GM23338 (cell line): ENCODE data around the gene RABL6. TPM values are rescaled to one million over a fixed set of nuclear protein-coding genes. Genes with fewer than 3 reads are reported as not detected.

Experiments
- ATAC-seq: fragments of 200-7000 bp; cut with Tn5 transposase; 3 replicates; pipeline ENCODE4 v1.9.1; 2020
- DNase-seq: peaks from one replicate; pipeline ENCODE4 v3.0.0-alpha.2; 2015; ENCODE audit warnings: low spot score
- H2AFZ ChIP-seq: fragments of 200-600 bp; sonication (generic); 2 replicates; pipeline ENCODE4 v1.8.0; 2016; ENCODE audit warnings: antibody characterized with exemption, mild to moderate bottlenecking, moderate library complexity
- H3F3A ChIP-seq: fragments of 200-600 bp; sonication (generic); replicated peaks from 2 replicates; pipeline ENCODE4 v1.8.0; 2017; ENCODE audit warnings: antibody characterized with exemption, mixed run types, low read depth
- H3K27ac ChIP-seq: fragments of 200-600 bp; sonication (generic); 2 replicates; pipeline ENCODE4 v1.6.1; 2016; ENCODE audit warnings: low read depth
- H3K27me3 ChIP-seq: fragments of 200-600 bp; sonication (generic); 2 replicates; pipeline ENCODE4 v1.8.0; 2016; ENCODE audit warnings: mild to moderate bottlenecking, mixed run types, moderate library complexity; ENCODE audit not compliant: insufficient read depth
- H3K36me3 ChIP-seq: fragments of 200-600 bp; sonication (generic); 2 replicates; pipeline ENCODE4 v1.8.0; 2016; ENCODE audit warnings: mild to moderate bottlenecking; ENCODE audit not compliant: insufficient read depth
- H3K4me1 ChIP-seq: fragments of 200-600 bp; sonication (generic); 2 replicates; pipeline ENCODE4 v1.8.0; 2016; ENCODE audit warnings: mild to moderate bottlenecking, moderate library complexity; ENCODE audit not compliant: insufficient read depth
- H3K4me2 ChIP-seq: fragments of 200-600 bp; sonication (generic); 2 replicates; pipeline ENCODE4 v1.7.1; 2017; ENCODE audit warnings: mixed run types
- H3K4me3 ChIP-seq: fragments of 200-600 bp; sonication (generic); 2 replicates; pipeline ENCODE4 v1.6.1; 2016; ENCODE audit warnings: mixed run types
- H3K79me2 ChIP-seq: fragments of 200-600 bp; sonication (generic); replicated peaks from 2 replicates; pipeline ENCODE4 v1.8.0; 2017; ENCODE audit warnings: mild to moderate bottlenecking; ENCODE audit not compliant: insufficient read depth
- H3K9me2 ChIP-seq: fragments of 200-600 bp; sonication (generic); 2 replicates; pipeline ENCODE4 v1.8.0; 2017; ENCODE audit not compliant: insufficient read depth
- H4K20me1 ChIP-seq: fragments of 200-600 bp; sonication (generic); replicated peaks from 2 replicates; pipeline ENCODE4 v1.8.0; 2017; ENCODE audit warnings: mild to moderate bottlenecking; ENCODE audit not compliant: insufficient read depth
- H3K27ac Mint-ChIP-seq: 2 replicates; pipeline ENCODE4 v1.8.0; 2020; ENCODE audit warnings: inconsistent platforms, mild to moderate bottlenecking, moderate library complexity, mixed read lengths
- H3K27me3 Mint-ChIP-seq: 3 replicates; pipeline ENCODE4 v1.8.0; 2022; ENCODE audit warnings: low read depth, mild to moderate bottlenecking, moderate library complexity, mixed read lengths, inconsistent platforms; ENCODE audit not compliant: insufficient read depth, poor library complexity
- H3K36me3 Mint-ChIP-seq: 3 replicates; pipeline ENCODE4 v1.8.0; 2021; ENCODE audit warnings: low read depth, mild to moderate bottlenecking, inconsistent platforms, moderate library complexity, mixed read lengths
- H3K4me1 Mint-ChIP-seq: 3 replicates; pipeline ENCODE4 v1.8.0; 2020; ENCODE audit warnings: mild to moderate bottlenecking, inconsistent platforms, mixed read lengths
- H3K4me3 Mint-ChIP-seq: 3 replicates; pipeline ENCODE4 v1.8.0; 2021; ENCODE audit warnings: moderate library complexity, mild to moderate bottlenecking, inconsistent platforms, mixed read lengths
- H3K9me3 Mint-ChIP-seq: 3 replicates; pipeline ENCODE4 v1.8.0; 2020; ENCODE audit warnings: moderate library complexity, mild to moderate bottlenecking, inconsistent platforms, mixed read lengths
- CREB1 ChIP-seq: fragments of 250-450 bp; sonication (Bioruptor Pico); IDR thresholded peaks from 2 replicates; pipeline ENCODE4 v1.5.0; 2020; ENCODE audit warnings: low read depth, mild to moderate bottlenecking, moderate library complexity
- EZH2 ChIP-seq: fragments of 200-600 bp; sonication (generic); IDR thresholded peaks from one replicate; pipeline ENCODE4 v1.8.0; 2017; ENCODE audit warnings: antibody characterized with exemption, mild to moderate bottlenecking, low read depth; ENCODE audit not compliant: unreplicated experiment
- EZH2phosphoT487 ChIP-seq: fragments of 200-600 bp; sonication (generic); IDR thresholded peaks from one replicate; pipeline ENCODE4 v1.8.1; 2018; ENCODE audit warnings: antibody characterized with exemption; ENCODE audit not compliant: unreplicated experiment
- JUNB ChIP-seq: IDR thresholded peaks from one replicate; pipeline ENCODE4 v1.6.1; 2016; ENCODE audit warnings: antibody characterized with exemption; ENCODE audit not compliant: unreplicated experiment
- NANOG ChIP-seq: IDR thresholded peaks from 2 replicates; pipeline ENCODE4 v1.6.1; 2016; ENCODE audit warnings: antibody characterized with exemption, borderline replicate concordance
- POLR2AphosphoS5 ChIP-seq: IDR thresholded peaks from 2 replicates; pipeline ENCODE4 v1.6.1; 2016; ENCODE audit warnings: antibody characterized with exemption, low read depth
- STAT1 ChIP-seq: IDR thresholded peaks from one replicate; pipeline ENCODE4 v1.6.1; 2016; ENCODE audit warnings: antibody characterized with exemption; ENCODE audit not compliant: unreplicated experiment
- ZNF114 ChIP-seq: fragments of 250-450 bp; sonication (Bioruptor Pico); IDR thresholded peaks from 2 replicates; pipeline ENCODE4 v1.5.0; 2020; ENCODE audit warnings: mild to moderate bottlenecking, moderate library complexity
- ZNF331 ChIP-seq: fragments of 250-450 bp; sonication (Bioruptor Pico); IDR thresholded peaks from 2 replicates; pipeline ENCODE4 v1.5.0; 2020; ENCODE audit warnings: low read depth, mild to moderate bottlenecking, moderate library complexity
- polyA plus RNA-seq: library from polyadenylated mRNA; unstranded; fragments of >200 nt; fragmentation: Nextera tagmentation; extraction: Ambion mirVana; gene quantifications from 2 replicates; pipeline ENCODE4 v1.2.1, GENCODE V29; 2016
- total RNA-seq: library from RNA; depleted of rRNA; stranded (reverse); fragments of >200 nt; shearing (Covaris generic); gene quantifications from 2 replicates; pipeline ENCODE4 v1.2.3, GENCODE V29; 2014
- TF ChIP-seq, protein P1 (sequence below), 2 experiments: fragments of 200-600 bp in 1 of 2; sonication (generic) in 1 of 2; conservative IDR thresholded peaks; 2 replicates each; pipeline versions ENCODE4 v1.5.1 to v1.6.1; 2016 to 2017; ENCODE audit warnings: antibody characterized with exemption in 2 of 2, low read depth in 2 of 2, mild to moderate bottlenecking in 2 of 2, moderate library complexity in 1 of 2
- TF ChIP-seq, protein P2 (sequence below): IDR thresholded peaks from one replicate; pipeline ENCODE4 v1.6.1; 2018; ENCODE audit warnings: antibody characterized with exemption; ENCODE audit not compliant: unreplicated experiment
- TF ChIP-seq, protein P3 (sequence below): IDR thresholded peaks from 2 replicates; pipeline ENCODE4 v1.6.1; 2016; ENCODE audit warnings: antibody characterized with exemption
- TF ChIP-seq, protein P4 (sequence below): fragments of 250-450 bp; sonication (Bioruptor Pico); IDR thresholded peaks from 2 replicates; pipeline ENCODE4 v1.5.0; 2020; ENCODE audit warnings: mild to moderate bottlenecking, moderate library complexity

RABL6 gene
- total and polyA plus RNA-seq, 2 experiments from 2014 or later, result 59.1 to 127 TPM

DNA sequence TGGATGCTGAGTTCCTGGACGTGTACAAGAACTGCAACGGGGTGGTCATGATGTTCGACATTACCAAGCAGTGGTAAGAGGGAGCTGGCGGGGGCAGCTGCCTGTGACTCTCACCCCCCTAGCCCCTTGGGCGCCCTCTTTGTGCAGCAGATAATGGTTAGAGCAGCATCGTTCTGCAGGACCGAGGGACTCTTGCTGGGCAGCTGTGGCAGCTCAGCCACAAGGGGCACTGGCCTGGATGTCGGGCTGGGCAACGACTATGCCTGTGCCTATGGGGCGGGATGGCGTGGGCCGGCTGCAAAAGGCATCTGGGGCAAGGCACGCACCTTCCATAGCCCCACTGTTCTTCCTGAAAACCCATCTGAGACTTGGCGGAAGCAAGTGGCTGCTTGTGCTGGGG is 21.7 kb downstream of the RABL6 start:
- Mint-ChIP-seq H3K9me3 (no peaks in the 10 kb centered on the region; the same call in 2 of the 3 replicates), H3K4me3 (no peak overlapping the region), H3K27me3 (peaks cover 8% of the 10 kb centered on the region), H3K4me1 (no peaks in the 10 kb centered on the region), H3K27ac (no peak overlapping the region), H3K36me3 (peaks cover 41% of the 10 kb centered on the region)
- DNase-seq, result no peak
- no peaks in the 10 kb centered on the region for H3K4me1 ChIP-seq
- TF ChIP-seq POLR2AphosphoS5 (no peak), EZH2phosphoT487 (no peak), STAT1 (no peak), JUNB (no peak), NANOG (no peak), EZH2 (no peak), CREB1 (CRISPR knock-in tag) (no peak), ZNF114 (no peak), ZNF331 (CRISPR knock-in tag) (no peak)
- TF ChIP-seq, protein P1, sequence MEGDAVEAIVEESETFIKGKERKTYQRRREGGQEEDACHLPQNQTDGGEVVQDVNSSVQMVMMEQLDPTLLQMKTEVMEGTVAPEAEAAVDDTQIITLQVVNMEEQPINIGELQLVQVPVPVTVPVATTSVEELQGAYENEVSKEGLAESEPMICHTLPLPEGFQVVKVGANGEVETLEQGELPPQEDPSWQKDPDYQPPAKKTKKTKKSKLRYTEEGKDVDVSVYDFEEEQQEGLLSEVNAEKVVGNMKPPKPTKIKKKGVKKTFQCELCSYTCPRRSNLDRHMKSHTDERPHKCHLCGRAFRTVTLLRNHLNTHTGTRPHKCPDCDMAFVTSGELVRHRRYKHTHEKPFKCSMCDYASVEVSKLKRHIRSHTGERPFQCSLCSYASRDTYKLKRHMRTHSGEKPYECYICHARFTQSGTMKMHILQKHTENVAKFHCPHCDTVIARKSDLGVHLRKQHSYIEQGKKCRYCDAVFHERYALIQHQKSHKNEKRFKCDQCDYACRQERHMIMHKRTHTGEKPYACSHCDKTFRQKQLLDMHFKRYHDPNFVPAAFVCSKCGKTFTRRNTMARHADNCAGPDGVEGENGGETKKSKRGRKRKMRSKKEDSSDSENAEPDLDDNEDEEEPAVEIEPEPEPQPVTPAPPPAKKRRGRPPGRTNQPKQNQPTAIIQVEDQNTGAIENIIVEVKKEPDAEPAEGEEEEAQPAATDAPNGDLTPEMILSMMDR (conservative IDR thresholded peaks at IDR 0.05; ENCODE audit: low read depth in 2 of 2), result no peak
- TF ChIP-seq, protein P2, sequence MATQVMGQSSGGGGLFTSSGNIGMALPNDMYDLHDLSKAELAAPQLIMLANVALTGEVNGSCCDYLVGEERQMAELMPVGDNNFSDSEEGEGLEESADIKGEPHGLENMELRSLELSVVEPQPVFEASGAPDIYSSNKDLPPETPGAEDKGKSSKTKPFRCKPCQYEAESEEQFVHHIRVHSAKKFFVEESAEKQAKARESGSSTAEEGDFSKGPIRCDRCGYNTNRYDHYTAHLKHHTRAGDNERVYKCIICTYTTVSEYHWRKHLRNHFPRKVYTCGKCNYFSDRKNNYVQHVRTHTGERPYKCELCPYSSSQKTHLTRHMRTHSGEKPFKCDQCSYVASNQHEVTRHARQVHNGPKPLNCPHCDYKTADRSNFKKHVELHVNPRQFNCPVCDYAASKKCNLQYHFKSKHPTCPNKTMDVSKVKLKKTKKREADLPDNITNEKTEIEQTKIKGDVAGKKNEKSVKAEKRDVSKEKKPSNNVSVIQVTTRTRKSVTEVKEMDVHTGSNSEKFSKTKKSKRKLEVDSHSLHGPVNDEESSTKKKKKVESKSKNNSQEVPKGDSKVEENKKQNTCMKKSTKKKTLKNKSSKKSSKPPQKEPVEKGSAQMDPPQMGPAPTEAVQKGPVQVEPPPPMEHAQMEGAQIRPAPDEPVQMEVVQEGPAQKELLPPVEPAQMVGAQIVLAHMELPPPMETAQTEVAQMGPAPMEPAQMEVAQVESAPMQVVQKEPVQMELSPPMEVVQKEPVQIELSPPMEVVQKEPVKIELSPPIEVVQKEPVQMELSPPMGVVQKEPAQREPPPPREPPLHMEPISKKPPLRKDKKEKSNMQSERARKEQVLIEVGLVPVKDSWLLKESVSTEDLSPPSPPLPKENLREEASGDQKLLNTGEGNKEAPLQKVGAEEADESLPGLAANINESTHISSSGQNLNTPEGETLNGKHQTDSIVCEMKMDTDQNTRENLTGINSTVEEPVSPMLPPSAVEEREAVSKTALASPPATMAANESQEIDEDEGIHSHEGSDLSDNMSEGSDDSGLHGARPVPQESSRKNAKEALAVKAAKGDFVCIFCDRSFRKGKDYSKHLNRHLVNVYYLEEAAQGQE, result no peak
- TF ChIP-seq, protein P3, sequence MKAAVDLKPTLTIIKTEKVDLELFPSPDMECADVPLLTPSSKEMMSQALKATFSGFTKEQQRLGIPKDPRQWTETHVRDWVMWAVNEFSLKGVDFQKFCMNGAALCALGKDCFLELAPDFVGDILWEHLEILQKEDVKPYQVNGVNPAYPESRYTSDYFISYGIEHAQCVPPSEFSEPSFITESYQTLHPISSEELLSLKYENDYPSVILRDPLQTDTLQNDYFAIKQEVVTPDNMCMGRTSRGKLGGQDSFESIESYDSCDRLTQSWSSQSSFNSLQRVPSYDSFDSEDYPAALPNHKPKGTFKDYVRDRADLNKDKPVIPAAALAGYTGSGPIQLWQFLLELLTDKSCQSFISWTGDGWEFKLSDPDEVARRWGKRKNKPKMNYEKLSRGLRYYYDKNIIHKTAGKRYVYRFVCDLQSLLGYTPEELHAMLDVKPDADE, result no peak
- TF ChIP-seq, protein P4, sequence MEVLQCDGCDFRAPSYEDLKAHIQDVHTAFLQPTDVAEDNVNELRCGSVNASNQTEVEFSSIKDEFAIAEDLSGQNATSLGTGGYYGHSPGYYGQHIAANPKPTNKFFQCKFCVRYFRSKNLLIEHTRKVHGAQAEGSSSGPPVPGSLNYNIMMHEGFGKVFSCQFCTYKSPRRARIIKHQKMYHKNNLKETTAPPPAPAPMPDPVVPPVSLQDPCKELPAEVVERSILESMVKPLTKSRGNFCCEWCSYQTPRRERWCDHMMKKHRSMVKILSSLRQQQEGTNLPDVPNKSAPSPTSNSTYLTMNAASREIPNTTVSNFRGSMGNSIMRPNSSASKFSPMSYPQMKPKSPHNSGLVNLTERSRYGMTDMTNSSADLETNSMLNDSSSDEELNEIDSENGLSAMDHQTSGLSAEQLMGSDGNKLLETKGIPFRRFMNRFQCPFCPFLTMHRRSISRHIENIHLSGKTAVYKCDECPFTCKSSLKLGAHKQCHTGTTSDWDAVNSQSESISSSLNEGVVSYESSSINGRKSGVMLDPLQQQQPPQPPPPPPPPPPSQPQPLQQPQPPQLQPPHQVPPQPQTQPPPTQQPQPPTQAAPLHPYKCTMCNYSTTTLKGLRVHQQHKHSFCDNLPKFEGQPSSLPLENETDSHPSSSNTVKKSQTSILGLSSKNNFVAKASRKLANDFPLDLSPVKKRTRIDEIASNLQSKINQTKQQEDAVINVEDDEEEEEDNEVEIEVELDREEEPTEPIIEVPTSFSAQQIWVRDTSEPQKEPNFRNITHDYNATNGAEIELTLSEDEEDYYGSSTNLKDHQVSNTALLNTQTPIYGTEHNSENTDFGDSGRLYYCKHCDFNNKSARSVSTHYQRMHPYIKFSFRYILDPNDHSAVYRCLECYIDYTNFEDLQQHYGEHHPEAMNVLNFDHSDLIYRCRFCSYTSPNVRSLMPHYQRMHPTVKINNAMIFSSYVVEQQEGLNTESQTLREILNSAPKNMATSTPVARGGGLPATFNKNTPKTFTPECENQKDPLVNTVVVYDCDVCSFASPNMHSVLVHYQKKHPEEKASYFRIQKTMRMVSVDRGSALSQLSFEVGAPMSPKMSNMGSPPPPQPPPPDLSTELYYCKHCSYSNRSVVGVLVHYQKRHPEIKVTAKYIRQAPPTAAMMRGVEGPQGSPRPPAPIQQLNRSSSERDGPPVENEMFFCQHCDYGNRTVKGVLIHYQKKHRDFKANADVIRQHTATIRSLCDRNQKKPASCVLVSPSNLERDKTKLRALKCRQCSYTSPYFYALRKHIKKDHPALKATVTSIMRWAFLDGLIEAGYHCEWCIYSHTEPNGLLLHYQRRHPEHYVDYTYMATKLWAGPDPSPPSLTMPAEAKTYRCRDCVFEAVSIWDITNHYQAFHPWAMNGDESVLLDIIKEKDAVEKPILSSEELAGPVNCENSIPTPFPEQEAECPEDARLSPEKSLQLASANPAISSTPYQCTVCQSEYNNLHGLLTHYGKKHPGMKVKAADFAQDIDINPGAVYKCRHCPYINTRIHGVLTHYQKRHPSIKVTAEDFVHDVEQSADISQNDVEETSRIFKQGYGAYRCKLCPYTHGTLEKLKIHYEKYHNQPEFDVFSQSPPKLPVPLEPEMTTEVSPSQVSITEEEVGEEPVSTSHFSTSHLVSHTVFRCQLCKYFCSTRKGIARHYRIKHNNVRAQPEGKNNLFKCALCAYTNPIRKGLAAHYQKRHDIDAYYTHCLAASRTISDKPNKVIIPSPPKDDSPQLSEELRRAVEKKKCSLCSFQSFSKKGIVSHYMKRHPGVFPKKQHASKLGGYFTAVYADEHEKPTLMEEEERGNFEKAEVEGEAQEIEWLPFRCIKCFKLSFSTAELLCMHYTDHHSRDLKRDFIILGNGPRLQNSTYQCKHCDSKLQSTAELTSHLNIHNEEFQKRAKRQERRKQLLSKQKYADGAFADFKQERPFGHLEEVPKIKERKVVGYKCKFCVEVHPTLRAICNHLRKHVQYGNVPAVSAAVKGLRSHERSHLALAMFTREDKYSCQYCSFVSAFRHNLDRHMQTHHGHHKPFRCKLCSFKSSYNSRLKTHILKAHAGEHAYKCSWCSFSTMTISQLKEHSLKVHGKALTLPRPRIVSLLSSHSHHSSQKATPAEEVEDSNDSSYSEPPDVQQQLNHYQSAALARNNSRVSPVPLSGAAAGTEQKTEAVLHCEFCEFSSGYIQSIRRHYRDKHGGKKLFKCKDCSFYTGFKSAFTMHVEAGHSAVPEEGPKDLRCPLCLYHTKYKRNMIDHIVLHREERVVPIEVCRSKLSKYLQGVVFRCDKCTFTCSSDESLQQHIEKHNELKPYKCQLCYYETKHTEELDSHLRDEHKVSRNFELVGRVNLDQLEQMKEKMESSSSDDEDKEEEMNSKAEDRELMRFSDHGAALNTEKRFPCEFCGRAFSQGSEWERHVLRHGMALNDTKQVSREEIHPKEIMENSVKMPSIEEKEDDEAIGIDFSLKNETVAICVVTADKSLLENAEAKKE (CRISPR knock-in tag), result no peak
- H4K20me1 ChIP-seq, result peaks cover 6% of the 10 kb centered on the region
- no peak overlapping the region for H2AFZ ChIP-seq
- H3K4me2 ChIP-seq, result no peak overlapping the region
- no peak overlapping the region for H3K4me3 ChIP-seq
- H3K27me3 ChIP-seq, result no peaks in the 10 kb centered on the region
- peaks cover 5% of the 10 kb centered on the region; the same call in 1 of the 2 replicates for H3F3A ChIP-seq
- no peaks in the 10 kb centered on the region for H3K9me2 ChIP-seq
- H3K27ac ChIP-seq, result no peak overlapping the region
- no peaks in the 10 kb centered on the region for H3K79me2 ChIP-seq
- peak; percentile 18; the same call in 2 of the 3 replicates for ATAC-seq
- H3K36me3 ChIP-seq, result no peaks in the 10 kb centered on the region
